GM18502 (cell line): ENCODE results near the gene TRPC1.
"Not testable (repeated sequence)": the region's sequence is repeated elsewhere in the genome, so short reads cannot be mapped to it uniquely, and the experiment has no call there.

Source experiments
- ATAC-seq: cut with Tn5 transposase; IDR thresholded peaks from one replicate; pipeline ENCODE4 v1.9.1; 2021; ENCODE audit warnings: mild to moderate bottlenecking; ENCODE audit not compliant: unreplicated experiment, poor library complexity

The TRPC1 gene

GRCh38 chr3:142750531-142750930, 26.7 kb downstream of the TRPC1 start:
- ATAC-seq = not testable (repeated sequence)

GRCh38 chr3:142752605-142753004, 28.8 kb downstream of the TRPC1 start:
- not testable (repeated sequence) for ATAC-seq

- no peak for ATAC-seq
Measured at GRCh38 chr3:142754494-142754893, 30.7 kb downstream of the TRPC1 start.

- no peak for ATAC-seq
Measured at GRCh38 chr3:142768338-142768737, 44.5 kb downstream of the TRPC1 start.

- ATAC-seq = no peak
Measured at GRCh38 chr3:142777927-142778326, 54.1 kb downstream of the TRPC1 start.

GRCh38 chr3:142778541-142778940, 54.7 kb downstream of the TRPC1 start:
- no peak for ATAC-seq

- no peak for ATAC-seq
Measured at GRCh38 chr3:142779591-142779990, 55.8 kb downstream of the TRPC1 start.

GRCh38 chr3:142782616-142783015, 58.8 kb downstream of the TRPC1 start:
- no peak for ATAC-seq

GRCh38 chr3:142784228-142784627, 60.4 kb downstream of the TRPC1 start:
- ATAC-seq = no peak

- no peak for ATAC-seq
Measured at GRCh38 chr3:142785996-142786395, 62.2 kb downstream of the TRPC1 start.

- no peak for ATAC-seq
Measured at GRCh38 chr3:142787719-142788118, 63.9 kb downstream of the TRPC1 start.

GRCh38 chr3:142794508-142794907, 70.7 kb downstream of the TRPC1 start:
- ATAC-seq = no peak

GRCh38 chr3:142795332-142795731, 71.5 kb downstream of the TRPC1 start:
- no peak for ATAC-seq

GRCh38 chr3:142796823-142797222, 73.0 kb downstream of the TRPC1 start:
- ATAC-seq = no peak

GRCh38 chr3:142801746-142802145, 77.9 kb downstream of the TRPC1 start:
- no peak for ATAC-seq

- ATAC-seq = no peak
Measured at GRCh38 chr3:142802891-142803290, 79.1 kb downstream of the TRPC1 start.

GRCh38 chr3:142808103-142808917, 84.5 kb downstream of the TRPC1 start:
- ATAC-seq = no peak

- no peak for ATAC-seq
Measured at GRCh38 chr3:142809259-142809658, 85.4 kb downstream of the TRPC1 start.

GRCh38 chr3:142815803-142816202, 92.0 kb downstream of the TRPC1 start:
- ATAC-seq = no peak

GRCh38 chr3:142817356-142817755, 93.5 kb downstream of the TRPC1 start:
- ATAC-seq = no peak

- ATAC-seq = no peak
Measured at GRCh38 chr3:142817897-142818296, 94.1 kb downstream of the TRPC1 start.

- ATAC-seq = no peak
Measured at GRCh38 chr3:142818651-142819050, 94.8 kb downstream of the TRPC1 start.
